ENCODE measurements around the gene THOC2. TPM values are rescaled to one million over a fixed set of nuclear protein-coding genes. Genes with fewer than 3 reads are reported as not detected.
"Not testable (repeated sequence)": the region's sequence is repeated elsewhere in the genome, so short reads cannot be mapped to it uniquely, and the experiment has no call there.

Gene THOC2, protein sequence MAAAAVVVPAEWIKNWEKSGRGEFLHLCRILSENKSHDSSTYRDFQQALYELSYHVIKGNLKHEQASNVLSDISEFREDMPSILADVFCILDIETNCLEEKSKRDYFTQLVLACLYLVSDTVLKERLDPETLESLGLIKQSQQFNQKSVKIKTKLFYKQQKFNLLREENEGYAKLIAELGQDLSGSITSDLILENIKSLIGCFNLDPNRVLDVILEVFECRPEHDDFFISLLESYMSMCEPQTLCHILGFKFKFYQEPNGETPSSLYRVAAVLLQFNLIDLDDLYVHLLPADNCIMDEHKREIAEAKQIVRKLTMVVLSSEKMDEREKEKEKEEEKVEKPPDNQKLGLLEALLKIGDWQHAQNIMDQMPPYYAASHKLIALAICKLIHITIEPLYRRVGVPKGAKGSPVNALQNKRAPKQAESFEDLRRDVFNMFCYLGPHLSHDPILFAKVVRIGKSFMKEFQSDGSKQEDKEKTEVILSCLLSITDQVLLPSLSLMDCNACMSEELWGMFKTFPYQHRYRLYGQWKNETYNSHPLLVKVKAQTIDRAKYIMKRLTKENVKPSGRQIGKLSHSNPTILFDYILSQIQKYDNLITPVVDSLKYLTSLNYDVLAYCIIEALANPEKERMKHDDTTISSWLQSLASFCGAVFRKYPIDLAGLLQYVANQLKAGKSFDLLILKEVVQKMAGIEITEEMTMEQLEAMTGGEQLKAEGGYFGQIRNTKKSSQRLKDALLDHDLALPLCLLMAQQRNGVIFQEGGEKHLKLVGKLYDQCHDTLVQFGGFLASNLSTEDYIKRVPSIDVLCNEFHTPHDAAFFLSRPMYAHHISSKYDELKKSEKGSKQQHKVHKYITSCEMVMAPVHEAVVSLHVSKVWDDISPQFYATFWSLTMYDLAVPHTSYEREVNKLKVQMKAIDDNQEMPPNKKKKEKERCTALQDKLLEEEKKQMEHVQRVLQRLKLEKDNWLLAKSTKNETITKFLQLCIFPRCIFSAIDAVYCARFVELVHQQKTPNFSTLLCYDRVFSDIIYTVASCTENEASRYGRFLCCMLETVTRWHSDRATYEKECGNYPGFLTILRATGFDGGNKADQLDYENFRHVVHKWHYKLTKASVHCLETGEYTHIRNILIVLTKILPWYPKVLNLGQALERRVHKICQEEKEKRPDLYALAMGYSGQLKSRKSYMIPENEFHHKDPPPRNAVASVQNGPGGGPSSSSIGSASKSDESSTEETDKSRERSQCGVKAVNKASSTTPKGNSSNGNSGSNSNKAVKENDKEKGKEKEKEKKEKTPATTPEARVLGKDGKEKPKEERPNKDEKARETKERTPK (N-terminal part only)
- 111 TPM for total RNA-seq (ENCODE audit: insufficient read depth, low replicate concordance)

DNA sequence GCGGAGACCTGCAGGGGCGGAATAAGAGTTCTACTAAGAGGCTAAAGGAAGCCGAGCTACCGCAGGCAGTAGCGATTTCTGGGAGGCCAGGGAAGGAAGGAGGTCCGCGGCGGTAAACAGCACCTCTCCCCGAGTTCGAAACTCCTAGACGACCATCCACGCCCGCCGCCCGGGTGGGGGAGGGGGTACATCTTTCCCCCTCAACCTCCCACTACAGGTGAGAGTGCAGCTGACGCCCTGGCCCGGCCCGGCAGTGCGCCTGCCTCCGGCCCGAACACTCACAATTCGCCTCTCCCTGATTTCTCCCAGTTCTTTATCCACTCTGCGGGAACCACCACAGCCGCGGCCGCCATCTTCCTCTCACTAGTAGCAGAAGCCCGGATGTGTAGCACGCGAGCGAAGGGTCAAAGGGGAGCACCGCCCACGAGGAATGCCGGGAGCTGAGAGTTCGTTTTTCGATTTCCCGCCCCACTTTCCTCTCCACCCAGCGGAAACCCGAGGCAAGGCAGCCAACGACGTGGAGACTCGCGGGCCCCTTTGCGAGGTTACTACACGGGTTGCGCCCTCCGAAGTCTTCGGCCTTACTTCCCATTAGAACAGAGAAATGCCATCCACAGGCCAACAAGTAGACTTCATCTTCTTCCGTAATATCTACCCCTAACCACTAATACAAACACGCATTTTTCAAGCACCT is at the start of gene THOC2:
TSS of gene THOC2 (minus strand) at position 383 of the 694 bp plus-strand sequence. CDS start at position 353, 30 bp downstream.
- peak; percentile 90 for DNase-seq (ENCODE audit: low spot score)

DNA sequence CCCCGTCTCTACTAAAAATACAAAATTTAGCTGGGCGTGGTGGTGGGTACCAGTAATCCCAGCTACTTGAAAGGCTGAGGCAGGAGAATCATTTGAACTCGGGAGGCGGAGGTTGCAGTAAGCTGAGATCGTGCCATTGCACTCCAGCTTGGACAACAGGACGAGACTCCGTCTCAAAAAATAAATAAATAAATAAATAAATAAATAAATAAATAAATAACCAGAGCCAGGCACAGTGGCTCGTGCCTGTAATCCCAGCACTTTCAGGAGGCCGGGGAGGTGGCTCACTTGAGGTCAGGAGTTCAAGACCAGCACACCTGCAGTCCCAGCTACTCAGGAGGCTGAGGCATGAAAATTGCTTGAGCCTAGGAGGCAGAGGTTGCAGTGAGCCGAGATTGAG is 48.9 kb upstream of the THOC2 start:
- not testable (repeated sequence) for DNase-seq (ENCODE audit: low spot score)

DNA sequence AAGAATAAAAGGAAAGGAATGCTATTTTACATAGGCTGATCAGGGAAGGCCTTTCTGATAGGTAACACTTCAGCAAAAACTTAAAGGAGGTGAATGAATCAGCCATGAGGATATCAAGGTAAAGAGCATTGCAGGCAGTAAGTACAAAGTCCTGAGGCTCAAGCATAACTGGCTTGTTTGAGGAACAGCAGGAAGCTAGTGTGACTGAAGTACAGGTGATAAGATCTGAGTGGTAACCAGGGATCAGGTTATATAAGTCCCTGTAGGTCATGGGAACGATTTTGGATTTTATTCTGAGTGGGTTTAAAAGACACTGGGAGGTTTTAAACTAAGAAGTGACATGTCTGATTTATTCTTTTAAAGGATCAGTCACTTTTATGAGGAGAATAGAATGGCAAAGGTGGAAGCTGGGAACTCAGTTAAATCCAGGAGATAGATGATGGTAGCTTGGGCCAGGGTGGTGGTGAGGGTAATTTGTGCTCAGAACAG is 47.1 kb upstream of the THOC2 start:
- no peak for DNase-seq (ENCODE audit: low spot score)

DNA sequence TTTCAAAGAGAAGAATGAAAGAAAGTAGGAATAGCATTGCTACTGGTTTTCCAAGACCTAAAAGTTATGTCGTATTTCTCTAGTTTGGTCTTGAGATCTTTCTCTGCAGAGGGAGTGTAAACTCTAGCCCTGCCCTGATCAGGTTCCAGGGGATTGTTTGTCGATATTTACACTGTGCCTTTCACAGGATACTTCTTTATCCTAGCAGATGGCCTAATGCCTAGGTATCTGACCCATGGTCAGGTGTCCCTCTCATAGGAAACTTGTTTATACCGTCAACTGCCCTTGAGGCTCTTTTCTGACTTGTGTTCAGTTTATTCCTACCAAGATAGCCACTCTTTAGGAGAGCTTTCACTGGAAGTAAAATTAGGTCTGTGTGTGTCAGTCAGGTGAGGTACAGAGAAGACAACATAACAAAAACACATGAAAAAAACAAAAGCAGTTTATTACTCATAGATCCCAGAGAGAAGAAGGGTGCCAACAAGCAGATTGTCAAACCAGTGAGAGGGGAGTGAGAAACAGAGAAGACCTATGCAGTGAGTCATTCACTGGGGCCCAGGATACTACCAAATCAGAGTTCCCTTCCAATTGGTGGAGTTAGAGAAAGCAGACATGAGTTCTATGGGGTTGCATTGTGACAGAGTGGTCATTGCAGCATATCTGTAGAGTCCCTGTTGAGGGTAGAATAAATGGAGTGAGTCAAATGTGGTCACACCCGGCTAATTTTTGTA is 40.6 kb upstream of the THOC2 start:
- no peak for DNase-seq (ENCODE audit: low spot score)

- DNase-seq (ENCODE audit: low spot score), result no peak
Measured at GRCh38 chrX:123771449-123772064, 38.7 kb upstream of the THOC2 start.

DNA sequence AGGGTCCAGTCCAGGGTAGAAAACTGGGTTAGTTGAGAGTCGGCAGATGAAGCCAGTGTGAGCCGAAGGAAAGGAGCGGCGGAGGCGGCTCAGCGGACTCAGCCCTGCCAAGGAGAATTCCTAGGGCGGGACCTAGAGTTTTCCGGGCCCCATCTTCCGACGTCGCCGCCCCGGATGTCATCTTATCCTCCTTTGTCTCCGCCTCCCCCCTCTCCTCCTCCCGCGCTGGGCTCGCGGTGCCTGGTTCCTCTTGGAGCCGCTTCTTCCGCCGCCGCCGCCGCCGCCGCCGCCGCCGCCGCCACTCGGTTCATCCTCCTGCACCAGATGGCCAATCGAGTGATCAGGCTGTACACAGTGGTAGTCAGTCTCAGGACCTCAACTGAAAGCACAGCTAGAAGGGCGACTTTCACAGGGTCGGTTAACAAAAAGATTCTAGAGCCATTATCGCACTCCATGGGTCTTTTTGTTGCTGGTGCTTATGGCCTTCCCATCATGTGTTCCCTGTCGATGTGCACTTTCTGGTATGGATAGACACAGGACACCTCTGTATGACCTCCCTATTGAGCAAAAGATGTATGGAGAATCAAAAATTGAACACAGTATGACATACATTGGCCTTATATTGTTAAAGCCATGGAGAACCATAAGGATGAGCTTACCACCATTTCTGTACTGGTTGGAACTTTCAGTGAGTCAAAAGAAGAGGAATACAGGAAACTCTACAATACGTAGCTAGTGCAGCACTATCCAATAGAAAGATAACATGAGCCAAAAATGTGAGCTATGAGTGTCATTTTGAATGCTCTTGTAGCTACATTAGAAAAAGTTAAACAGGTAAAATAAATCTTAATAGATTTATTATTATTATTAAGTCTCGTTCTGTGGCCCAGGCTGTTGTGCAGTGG is 32.4 kb upstream of the THOC2 start:
- DNase-seq (ENCODE audit: low spot score), result peak; percentile 90

DNA sequence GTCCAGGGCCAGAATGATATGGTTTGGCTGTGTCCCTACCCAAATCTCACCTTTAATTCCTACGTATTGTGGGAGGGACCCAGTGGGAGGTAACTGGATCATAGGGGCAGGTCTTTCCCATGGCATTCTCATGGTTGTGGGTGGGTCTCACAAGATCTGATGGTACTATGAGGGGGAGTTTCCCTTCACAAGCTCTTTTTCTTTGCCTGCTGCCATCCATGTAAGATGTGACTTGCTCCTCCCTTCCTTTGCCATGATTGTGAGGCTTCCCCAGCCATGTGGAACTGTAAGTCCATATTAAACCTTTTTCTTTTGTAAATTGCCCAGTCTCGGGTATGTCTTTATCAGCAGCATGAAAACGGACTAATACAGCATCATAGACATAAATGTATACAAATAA is 27.0 kb upstream of the THOC2 start:
- not testable (repeated sequence) for DNase-seq (ENCODE audit: low spot score)

- not testable (repeated sequence) for DNase-seq (ENCODE audit: low spot score)
Measured at GRCh38 chrX:123757794-123758193, 24.9 kb upstream of the THOC2 start.

- DNase-seq (ENCODE audit: low spot score), result peak; percentile 28
Measured at GRCh38 chrX:123756320-123756719, 23.5 kb upstream of the THOC2 start.

DNA sequence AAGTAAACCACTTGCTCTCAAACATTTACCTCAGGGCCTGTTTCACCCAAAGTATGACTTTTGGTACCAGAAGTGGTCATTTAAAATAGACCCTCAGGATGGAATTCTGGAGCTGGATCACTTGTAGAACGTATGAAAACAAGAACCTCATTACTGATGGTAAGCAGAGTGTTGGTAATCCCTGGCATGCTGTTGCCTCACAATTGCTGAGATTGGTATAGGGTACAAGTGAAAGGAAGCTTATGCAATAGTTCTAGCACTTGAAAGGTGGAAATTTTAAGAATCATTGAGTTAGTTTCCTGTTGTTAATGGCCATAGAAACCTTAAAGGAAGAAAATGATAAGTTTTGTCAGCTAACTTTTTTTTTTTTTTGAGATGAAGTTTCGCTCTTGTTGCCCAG is 22.3 kb upstream of the THOC2 start:
- no peak for DNase-seq (ENCODE audit: low spot score)

GRCh38 chrX:123753656-123754350 is 21.0 kb upstream of the THOC2 start:
- DNase-seq (ENCODE audit: low spot score), result no peak

DNA sequence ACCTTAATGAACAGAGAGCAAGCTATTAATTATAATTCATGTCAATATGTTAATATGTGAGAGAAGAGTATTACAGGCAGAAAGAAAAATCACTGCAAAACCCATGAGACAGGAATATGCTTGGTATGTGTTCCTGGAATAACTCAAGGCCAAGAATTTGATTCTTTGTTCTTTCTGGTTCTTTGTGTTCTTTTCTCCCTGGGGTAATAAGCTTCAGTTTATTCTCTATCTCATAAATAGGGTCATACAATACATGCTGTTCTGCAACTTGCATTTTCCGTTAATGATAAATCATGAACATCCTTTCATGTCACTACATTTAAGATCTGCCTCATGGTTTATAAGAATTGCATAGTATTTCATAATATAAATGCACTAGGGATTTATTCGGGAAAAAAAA is 16.8 kb upstream of the THOC2 start:
- DNase-seq (ENCODE audit: low spot score), result no peak

DNA sequence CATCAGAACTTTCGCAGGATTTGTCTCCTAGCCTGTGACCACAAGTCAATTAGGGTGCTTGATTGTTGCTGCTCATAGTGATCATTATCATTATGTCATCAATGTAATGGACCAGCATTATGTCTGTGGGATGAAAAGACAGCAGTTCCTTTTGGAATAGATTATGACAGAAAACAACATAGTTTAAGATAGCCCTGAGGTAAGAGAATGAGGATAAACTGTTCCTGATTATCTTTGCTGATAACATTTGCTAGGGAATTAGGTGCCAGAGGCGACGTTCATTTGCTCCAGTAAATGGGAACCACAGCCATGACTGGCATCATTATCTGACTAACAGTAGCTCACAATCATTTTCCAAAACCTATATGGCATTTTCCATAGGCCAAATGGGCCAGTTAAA is 12.7 kb upstream of the THOC2 start:
- no peak for DNase-seq (ENCODE audit: low spot score)

GRCh38 chrX:123743312-123743711 is 10.5 kb upstream of the THOC2 start:
- DNase-seq (ENCODE audit: low spot score), result no peak

GRCh38 chrX:123742440-123742839 is 9.6 kb upstream of the THOC2 start:
- no peak for DNase-seq (ENCODE audit: low spot score)

DNA sequence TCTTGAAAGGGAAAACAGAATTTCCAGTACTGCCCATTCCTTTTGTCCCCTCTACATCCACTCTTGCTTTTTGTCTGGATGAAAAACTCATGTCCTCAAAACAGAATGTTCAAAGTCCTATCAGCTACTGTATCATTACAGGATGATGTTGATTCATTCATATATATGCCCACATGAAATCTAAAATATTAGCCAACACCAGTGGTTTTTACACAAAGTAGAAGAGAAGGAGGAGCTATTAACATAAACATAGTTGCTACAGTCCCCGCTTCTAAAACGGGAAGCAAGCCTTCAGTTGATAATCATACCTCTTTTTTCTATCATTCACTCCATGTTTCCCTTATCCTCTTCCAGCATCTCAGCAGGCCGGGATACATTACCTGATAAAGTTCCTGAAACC is 7.7 kb upstream of the THOC2 start:
- DNase-seq (ENCODE audit: low spot score), result no peak

DNA sequence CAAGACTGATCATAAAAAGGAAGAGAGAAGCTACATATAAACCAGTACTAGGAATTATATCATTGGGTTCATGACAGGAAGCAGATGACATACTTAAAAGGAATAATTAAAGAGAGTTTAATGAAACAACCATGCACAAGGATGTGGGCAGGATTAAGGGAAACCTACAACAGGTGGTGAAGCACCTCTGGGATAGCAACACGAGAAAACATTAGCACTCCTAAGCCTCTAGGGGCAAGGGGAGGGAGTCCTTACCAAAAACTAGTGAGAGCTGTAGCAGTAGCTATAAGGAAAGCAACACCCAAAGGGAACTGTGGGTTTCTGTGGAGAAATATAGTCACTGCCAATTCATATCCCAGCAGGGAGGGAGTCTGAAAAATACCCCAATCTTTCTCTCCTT is 7.2 kb upstream of the THOC2 start:
- no peak for DNase-seq (ENCODE audit: low spot score)

- no peak for DNase-seq (ENCODE audit: low spot score)
Measured at GRCh38 chrX:123739474-123739873, 6.6 kb upstream of the THOC2 start.

Data from umbilical cord (tissue), 2 donors.